Thoracic aorta (tissue), 2 donors: ENCODE results near the gene NLK. TPM values are rescaled to one million over a fixed set of nuclear protein-coding genes. Genes with fewer than 3 reads are reported as not detected.

Experiments
- ATAC-seq: fragments of 150-250 bp; one replicate; pipeline ENCODE4 v1.8.0; 2017; ENCODE audit warnings: low read depth; ENCODE audit not compliant: insufficient number of reproducible peaks, low FRiP score
- DNase-seq: peaks from one replicate; pipeline ENCODE4 v3.0.0-alpha.2; 2020; ENCODE audit warnings: low spot score
- H3K27ac ChIP-seq, 2 donors: fragments of 200-600 bp; sonication (generic); 1 replicate in 1 of 2; 2 replicates in 1 of 2; pipeline ENCODE4 v1.5.1; 2016; ENCODE audit warnings: mild to moderate bottlenecking in 2 of 2, moderate library complexity in 2 of 2
- H3K27me3 ChIP-seq: fragments of 200-600 bp; sonication (generic); replicated peaks from 2 replicates; pipeline ENCODE4 v1.6.0; 2016; ENCODE audit warnings: mild to moderate bottlenecking; ENCODE audit not compliant: insufficient read depth
- H3K36me3 ChIP-seq: fragments of 200-600 bp; sonication (generic); one replicate; pipeline ENCODE4 v1.5.1; 2016
- H3K4me1 ChIP-seq, 2 donors: fragments of 200-600 bp; sonication (generic); 1 replicate in 1 of 2; 2 replicates in 1 of 2; pipeline versions ENCODE4 v1.5.1 to v1.6.0; 2016; ENCODE audit warnings: low read depth in 2 of 2, mild to moderate bottlenecking in 1 of 2; ENCODE audit not compliant: control insufficient read depth in 1 of 2
- H3K4me3 ChIP-seq: fragments of 200-600 bp; sonication (generic); 2 replicates; pipeline ENCODE4 v1.5.1; 2016; ENCODE audit warnings: mild to moderate bottlenecking
- H3K9me3 ChIP-seq: fragments of 200-600 bp; sonication (generic); 2 replicates; pipeline ENCODE4 v1.5.1; 2016
- total RNA-seq, 2 donors: library from RNA; depleted of rRNA; stranded (reverse); fragments of >200 nt; gene quantifications; one replicate each; pipeline versions ENCODE4 v1.1.0 to v1.2.3, GENCODE V29; 2016
- TF ChIP-seq, protein P1 (sequence below): fragments of 200-600 bp; sonication (generic); IDR thresholded peaks from one replicate; pipeline ENCODE4 v1.5.1; 2019; ENCODE audit warnings: antibody characterized with exemption

The NLK gene
- total RNA-seq, 2 donors from 2014 or later: 10.3 to 23.0 TPM

DNA sequence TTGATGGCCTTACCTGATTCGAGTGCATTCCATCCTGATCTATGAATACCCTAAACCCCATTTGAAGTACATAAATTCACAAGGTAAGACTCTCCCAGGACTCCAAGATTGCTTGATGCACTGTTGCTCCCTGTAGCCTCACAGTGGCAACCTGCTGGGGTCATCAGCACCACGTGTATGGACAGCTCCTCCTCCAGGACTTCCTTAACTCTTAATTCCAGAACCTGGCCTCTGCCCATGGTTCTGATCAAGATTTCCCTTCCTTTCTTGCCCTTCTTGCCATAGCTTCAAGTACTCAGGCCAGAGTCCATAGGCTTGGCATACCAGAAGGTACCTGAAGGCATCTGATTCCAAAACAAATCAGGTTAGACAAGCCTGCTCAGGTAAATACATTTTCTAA lies 34.0 kb upstream of the NLK start:
- H3K4me1 ChIP-seq: no peaks in the 10 kb centered on the region
- no peak overlapping the region for H3K4me3 ChIP-seq
- no peaks in the 10 kb centered on the region for H3K9me3 ChIP-seq
- no peaks in the 10 kb centered on the region for H3K27me3 ChIP-seq
- ATAC-seq (no peak), DNase-seq (no peak)
- TF ChIP-seq, protein P1, sequence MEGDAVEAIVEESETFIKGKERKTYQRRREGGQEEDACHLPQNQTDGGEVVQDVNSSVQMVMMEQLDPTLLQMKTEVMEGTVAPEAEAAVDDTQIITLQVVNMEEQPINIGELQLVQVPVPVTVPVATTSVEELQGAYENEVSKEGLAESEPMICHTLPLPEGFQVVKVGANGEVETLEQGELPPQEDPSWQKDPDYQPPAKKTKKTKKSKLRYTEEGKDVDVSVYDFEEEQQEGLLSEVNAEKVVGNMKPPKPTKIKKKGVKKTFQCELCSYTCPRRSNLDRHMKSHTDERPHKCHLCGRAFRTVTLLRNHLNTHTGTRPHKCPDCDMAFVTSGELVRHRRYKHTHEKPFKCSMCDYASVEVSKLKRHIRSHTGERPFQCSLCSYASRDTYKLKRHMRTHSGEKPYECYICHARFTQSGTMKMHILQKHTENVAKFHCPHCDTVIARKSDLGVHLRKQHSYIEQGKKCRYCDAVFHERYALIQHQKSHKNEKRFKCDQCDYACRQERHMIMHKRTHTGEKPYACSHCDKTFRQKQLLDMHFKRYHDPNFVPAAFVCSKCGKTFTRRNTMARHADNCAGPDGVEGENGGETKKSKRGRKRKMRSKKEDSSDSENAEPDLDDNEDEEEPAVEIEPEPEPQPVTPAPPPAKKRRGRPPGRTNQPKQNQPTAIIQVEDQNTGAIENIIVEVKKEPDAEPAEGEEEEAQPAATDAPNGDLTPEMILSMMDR: no peak
- H3K36me3 ChIP-seq: no peaks in the 10 kb centered on the region
- no peak overlapping the region for H3K27ac ChIP-seq

DNA sequence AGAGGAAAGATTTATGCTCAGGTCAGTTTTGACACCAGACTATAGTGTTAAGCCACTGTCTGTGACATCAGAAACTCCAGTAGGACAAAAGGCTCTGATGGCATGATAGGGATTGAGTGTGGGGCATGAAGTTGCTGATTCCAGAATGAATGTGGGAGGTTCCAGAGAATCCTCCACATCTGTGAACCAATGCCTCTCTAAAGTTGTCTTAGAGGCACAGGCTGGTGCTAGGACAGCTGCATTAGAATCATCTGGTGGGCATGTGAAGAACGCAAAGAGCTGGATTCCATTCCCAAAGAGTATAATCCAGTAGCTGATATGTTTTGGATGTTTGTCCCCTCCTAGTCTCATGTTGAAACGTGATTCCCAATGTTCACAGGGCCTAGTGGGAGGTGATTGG lies 32.1 kb upstream of the NLK start:
- H3K27me3 ChIP-seq: no peaks in the 10 kb centered on the region
- H3K36me3 ChIP-seq: no peaks in the 10 kb centered on the region

DNA sequence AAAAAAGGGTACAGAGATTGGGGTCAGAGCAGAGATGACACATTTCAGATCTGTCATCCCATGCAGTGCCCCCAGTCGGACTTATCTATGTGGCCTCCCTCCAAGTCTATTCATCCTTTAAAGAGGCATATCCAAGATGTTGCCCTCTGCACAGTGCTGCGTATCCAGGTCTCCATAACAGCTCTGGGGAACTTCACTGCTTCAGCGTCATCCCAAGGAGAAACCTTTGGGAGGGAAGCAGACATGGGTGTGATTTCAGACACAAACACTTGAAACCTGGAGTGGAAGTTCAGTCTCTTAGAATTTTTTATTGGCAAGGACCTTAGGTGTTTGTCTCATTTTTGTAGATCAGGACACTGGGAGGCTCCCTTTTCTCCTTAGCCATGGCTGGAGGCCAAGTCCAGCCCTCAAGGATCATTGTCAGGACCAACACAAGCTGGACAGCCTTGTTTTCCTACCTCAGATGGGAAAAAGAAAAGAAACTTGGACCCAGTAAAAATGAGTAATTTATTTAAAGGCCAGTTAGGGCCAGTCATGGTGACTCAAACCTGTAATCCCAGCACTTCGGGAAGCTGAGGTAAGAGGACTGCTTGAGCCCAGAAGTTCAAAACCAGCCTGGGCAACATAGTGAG lies 23.9 kb upstream of the NLK start:
- Histone ChIP-seq H3K27ac (no peak overlapping the region), H3K4me1 (no peaks in the 10 kb centered on the region), H3K4me3 (no peak overlapping the region), H3K36me3 (no peaks in the 10 kb centered on the region), H3K9me3 (no peaks in the 10 kb centered on the region), H3K27me3 (no peaks in the 10 kb centered on the region)
- ATAC-seq (no peak), DNase-seq (no peak)
- TF ChIP-seq, protein P1: no peak

More for the DNA sequence above, 32.1 kb upstream of the NLK start:
- no peak overlapping the region for H3K4me3 ChIP-seq
- H3K27ac ChIP-seq: no peak overlapping the region
- H3K9me3 ChIP-seq: no peaks in the 10 kb centered on the region
- TF ChIP-seq, protein P1: no peak
- no peak for DNase-seq
- no peak for ATAC-seq
- H3K4me1 ChIP-seq: no peaks in the 10 kb centered on the region

DNA sequence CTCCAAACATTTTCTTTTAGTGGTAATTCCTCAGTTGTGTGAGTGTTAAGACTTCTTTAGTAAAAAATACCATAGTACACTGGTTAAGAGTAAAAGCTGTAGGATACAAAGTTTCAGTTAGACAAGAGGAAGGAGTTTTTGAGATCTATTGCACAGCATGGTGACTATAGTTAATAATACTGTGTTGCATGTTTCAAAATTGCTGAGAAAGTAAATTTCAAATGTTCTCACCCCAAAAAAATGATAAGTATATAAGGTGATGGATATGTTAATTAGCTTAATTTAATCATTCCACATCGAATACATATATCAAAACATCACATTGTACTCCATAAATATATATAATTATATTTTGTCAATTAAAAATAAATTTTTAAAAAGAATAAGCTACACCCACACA lies 22.0 kb upstream of the NLK start:
- H3K27ac ChIP-seq: no peak overlapping the region
- H3K4me1 ChIP-seq: no peaks in the 10 kb centered on the region
- no peaks in the 10 kb centered on the region for H3K27me3 ChIP-seq
- ATAC-seq: no peak
- TF ChIP-seq, protein P1: no peak
- no peaks in the 10 kb centered on the region for H3K9me3 ChIP-seq
- DNase-seq: no peak
- no peaks in the 10 kb centered on the region for H3K36me3 ChIP-seq
- no peak overlapping the region for H3K4me3 ChIP-seq

DNA sequence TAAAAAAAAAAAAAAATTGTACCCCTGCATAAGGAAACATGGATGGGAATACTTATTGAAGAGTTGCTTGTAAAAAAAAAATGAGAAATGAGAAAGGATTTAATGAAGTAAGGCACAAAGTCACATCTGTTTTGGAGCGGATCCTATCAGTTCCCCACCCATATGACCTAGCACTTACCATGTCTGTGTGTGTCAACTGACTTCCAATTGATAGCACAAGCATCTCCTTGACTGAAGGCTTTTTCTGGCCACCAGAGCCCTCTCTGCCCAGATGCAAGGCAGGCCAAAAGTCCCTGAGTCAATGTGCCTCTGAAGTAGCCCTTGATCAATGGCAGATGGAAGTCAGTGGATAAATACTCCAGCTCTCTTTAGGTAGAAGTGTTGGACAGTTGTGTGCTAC lies 13.4 kb upstream of the NLK start:
- TF ChIP-seq, protein P1: no peak
- no peaks in the 10 kb centered on the region for H3K4me1 ChIP-seq
- H3K36me3 ChIP-seq: no peaks in the 10 kb centered on the region
- H3K27ac ChIP-seq: no peak overlapping the region
- H3K9me3 ChIP-seq: no peaks in the 10 kb centered on the region
- DNase-seq (no peak), ATAC-seq (no peak)
- H3K4me3 ChIP-seq: no peak overlapping the region
- no peaks in the 10 kb centered on the region for H3K27me3 ChIP-seq
